HG02759 (cell line): ENCODE measurements around the gene KRTAP5-5.
"Not testable (repeated sequence)": the region's sequence is repeated elsewhere in the genome, so short reads cannot be mapped to it uniquely, and the experiment has no call there.

Experiments
- ATAC-seq: cut with Tn5 transposase; IDR thresholded peaks from one replicate; pipeline ENCODE4 v1.9.1; 2021; ENCODE audit warnings: mild to moderate bottlenecking, moderate library complexity; ENCODE audit not compliant: unreplicated experiment

Gene KRTAP5-5

GRCh38 chr11:1641096-1641495 is 11.5 kb downstream of the KRTAP5-5 start:
- ATAC-seq = no peak

DNA sequence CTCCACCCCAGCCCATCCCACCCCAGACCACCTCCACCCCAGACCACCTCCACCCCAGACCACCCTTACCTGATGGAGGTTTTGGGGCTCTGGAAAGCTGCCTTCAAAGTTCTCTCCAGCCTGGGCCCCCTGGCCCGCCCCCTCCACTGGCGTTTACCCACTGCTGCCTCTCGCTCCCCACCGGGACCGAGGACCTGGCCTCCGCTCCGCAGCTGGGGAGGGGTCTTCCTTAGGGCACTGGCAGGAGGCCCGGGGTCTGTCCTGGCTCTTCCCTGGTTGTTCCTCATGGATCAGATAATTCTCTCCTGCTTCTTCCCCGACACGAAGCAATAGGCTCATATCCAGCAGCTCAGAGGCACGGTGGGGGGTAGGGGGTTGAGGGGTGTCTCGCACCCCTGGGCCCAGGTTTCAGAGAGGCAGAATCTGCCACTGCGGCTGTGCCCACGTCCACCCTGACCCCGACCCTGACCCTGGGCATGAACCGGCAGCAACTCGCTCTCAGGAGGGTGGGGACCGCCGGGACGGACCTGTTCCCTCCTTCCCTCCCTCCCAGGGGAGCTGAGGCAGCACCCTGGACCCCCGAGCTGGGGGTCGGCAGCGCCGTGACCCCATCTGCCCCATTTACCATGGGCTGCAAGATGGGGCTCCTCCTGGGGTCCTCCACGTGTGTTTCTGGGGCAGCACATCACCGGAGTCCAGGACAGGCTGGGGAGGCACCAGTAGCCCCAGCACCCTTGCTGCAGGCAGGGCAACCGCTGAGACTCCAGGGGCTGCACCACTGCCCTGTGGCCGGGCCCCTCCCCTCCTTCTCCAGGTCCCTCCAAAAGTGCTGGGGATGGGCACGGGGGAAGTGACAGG is 12.9 kb downstream of the KRTAP5-5 start:
- no peak for ATAC-seq

DNA sequence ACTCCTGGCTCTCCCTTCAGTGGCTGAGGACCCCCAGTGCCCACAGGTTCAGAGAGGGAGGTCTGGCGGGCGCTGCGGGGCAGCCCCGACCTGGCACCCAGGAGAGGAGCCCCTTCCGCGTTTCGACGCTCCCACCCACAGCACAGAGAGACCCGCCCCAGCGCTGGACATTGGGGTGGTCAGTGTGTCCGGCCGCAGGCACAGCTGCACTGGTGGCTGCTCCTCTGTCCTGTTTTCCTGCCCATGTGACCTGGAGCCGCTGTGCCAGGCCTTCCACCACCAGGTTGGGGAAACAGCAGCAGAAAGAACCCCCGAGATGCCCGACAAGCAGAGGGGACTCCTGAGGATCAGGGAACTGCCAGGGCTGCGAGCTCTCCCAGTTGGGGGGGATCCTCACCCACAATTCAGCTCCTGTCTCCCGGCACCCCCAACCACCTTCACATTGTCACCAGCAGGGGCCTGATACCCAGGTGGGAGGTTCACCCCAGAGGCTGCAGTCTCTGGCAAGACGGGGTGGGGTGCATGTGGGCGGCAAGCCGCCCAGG is 13.6 kb downstream of the KRTAP5-5 start:
- ATAC-seq = no peak

- ATAC-seq = no peak
These were observed 15.2 kb downstream of the KRTAP5-5 start for GRCh38 chr11:1644601-1645356.

GRCh38 chr11:1645357-1645821 is 15.8 kb downstream of the KRTAP5-5 start:
- no peak for ATAC-seq

GRCh38 chr11:1646540-1646939 is 17.0 kb downstream of the KRTAP5-5 start:
- not testable (repeated sequence) for ATAC-seq

DNA sequence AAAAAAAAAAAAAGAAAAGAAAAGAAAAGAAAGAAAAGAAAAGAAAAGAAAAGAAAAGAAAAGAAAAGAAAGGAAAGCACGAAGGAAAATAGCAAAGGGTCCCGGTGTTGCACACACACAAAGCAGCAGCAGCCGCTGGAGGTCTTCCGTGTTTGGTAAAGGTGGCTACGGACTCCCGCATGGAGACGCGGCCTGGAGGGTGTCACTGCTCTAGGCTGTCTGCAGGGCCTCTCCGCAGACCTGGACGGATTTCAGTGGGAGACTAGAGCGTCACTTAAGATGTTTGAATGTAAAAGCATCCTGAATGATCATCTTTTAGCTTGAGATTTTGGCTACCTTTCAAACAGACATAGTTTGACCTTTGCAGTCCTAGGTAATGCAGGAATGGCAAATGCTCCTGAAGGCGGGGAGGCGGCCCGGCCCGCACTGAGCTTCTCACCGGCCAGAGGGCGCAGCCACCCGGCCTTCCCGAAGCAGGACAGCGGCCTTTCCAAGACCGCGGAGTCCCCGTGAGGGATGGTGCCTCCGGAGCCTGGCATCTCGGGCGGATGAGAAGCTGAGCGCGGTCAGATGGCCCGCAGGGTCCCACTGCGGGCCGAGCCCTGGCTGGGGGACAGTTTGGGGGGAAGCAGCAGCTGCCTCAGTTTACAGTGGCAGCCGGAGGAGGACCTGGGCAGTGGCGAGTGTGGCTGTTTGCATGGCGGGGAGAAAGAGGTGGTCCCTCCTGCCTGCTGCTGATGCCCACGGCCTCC is 18.5 kb downstream of the KRTAP5-5 start:
- no peak for ATAC-seq

DNA sequence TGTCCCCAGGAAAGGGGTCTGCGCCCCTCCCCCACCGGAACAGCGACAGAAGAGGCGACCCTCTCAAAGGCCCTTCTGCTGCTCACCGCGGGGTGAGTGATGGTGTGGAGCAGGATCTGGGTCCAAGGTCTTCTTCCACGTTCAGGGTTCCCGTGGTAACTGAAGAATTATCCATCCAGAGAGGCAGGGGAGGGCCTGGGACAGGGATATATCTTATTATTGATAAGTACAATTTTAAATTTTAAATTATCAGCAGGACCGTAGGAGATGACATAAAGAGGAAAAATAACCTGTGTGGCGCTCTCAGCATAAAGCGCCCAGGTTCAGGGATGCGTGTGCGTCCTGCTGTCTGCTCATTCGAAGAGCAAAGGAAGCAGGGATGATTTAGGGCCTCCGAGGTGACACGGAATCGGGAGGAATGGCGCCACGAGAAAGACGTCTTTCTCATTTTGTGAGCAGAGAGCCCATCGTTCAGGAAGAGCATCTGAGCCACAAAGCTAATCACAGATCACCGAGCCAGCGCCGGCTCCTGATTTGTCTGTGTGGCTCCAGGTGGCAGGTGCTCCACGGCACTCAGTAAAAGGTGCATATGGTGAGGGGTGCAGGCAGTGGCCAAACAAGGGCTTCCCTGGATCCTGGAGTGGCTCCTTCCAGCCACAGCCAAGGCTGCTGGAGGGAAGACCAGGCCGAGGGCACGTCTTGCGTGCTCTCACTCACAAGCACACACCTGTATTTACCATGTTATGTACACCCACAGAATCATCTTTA is 19.3 kb downstream of the KRTAP5-5 start:
- ATAC-seq = no peak

DNA sequence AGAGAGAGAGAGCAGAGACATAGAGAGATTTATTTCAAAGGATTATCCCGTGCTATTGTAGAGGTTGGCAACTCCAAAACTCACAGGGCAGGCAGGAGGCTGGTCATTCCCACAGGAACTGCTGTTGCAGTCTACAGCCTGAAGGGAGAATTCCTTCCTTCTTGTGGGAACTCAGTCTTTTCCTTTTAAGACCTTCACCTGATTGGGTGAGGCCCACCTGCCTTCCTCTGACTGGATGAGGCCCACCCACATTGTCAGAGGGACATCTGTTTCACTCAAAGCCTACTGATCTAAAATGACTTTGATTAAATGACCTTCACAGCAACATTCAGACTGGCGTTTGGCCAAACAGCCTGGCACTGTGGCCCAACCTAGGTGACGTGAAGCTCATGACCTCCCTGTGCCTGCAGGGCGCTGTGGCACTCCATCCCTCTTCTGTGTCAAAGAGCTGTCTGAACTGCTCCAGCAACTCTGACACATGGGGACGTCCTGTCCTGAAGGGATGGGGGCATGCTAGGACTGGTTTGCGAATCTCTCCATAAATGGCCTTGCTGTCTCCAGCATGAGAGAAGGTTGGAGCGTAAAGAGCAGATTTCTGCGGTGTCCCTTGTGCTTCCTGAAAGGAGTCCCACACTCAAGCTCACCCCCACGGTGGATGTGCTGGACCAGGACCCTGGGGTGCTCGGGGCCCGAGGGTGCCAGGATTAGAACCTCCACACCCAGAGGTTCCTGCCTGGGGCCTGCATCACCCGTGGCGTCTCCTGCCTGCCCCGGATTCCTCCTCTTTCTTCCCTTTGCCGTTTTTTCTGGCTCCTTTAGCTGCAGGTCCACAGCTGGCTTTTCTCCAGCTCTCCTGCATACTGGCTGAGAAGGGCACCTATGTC is 20.7 kb downstream of the KRTAP5-5 start:
- no peak for ATAC-seq

GRCh38 chr11:1650918-1651262 is 21.3 kb downstream of the KRTAP5-5 start:
- no peak for ATAC-seq

DNA sequence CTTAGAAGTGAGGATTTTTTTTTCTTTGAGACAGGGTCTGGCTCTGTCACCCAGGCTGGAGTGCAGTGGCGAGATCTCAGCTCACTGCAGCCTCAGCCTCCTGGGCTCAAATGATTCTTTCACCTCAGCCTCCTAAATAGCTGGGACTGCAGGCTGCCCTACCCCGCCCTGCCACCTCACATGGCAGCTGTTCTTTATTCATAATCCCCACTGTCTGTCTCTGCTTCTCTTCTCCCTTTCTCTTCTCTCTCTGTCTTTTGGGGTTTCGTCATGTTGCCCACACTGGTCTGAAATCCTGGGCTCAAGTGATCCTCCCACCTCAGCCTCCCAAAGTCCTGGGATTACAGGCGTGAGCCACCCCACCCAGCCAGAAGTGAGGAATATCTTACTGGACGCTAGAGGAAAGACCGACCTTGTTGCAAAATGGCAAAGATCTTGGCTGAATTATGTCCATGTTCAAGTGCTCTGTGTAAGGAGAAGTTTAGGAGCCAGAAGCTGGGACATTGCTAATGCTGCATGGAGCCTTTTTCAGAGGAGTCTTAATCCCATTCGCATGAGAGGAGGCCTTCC is 21.9 kb downstream of the KRTAP5-5 start:
- ATAC-seq = no peak

- no peak for ATAC-seq
These were observed 22.5 kb downstream of the KRTAP5-5 start for GRCh38 chr11:1652026-1652425.

GRCh38 chr11:1652442-1652770 is 22.8 kb downstream of the KRTAP5-5 start:
- no peak for ATAC-seq

GRCh38 chr11:1652771-1653540 is 23.4 kb downstream of the KRTAP5-5 start:
- no peak for ATAC-seq

- ATAC-seq = no peak
These were observed 24.2 kb downstream of the KRTAP5-5 start for GRCh38 chr11:1653541-1654387.

- ATAC-seq = no peak
These were observed 25.0 kb downstream of the KRTAP5-5 start for GRCh38 chr11:1654388-1655167.
